Measurements from ENCODE around the gene NCOA3.

The NCOA3 gene

DNA sequence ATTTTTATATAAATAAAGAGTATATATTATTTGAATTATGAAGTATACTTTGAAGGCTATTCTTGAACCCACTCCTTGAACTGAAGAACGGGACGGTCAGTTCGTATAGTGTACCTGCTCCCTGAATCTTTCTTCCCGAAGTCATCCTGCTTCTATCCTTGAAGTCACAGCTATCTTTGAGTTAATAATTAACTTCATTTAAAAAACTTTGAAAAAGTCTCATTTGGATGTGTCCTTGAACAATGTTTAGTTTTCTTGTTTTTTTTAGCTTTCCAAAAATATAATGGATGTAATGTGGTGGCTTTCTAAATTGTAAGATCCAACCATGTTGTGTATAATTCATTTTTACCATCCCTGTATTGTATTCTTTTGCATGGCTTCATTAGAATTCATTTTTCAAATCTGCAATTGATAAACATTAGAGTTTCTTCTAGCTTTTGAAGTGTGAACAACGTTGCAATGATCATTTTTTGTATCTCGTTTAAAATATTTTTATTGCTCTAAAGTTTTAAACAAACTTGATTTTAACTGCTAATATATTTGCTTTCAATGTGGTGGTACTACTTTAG lies 94.4 kb downstream of the NCOA3 start:
- no peak for DNase-seq (ENCODE audit: extremely low spot score)
- no peak for TF ChIP-seq ELF4 (IDR thresholded peaks at IDR 0.05)
- no peak for TF ChIP-seq HDGF (IDR thresholded peaks at IDR 0.05; ENCODE audit: borderline replicate concordance)
- no peak for TF ChIP-seq CTBP1 (IDR thresholded peaks at IDR 0.05; ENCODE audit: borderline replicate concordance)
- TF ChIP-seq TARDBP (IDR thresholded peaks at IDR 0.05): no peak
- no peak for TF ChIP-seq ARNT (IDR thresholded peaks at IDR 0.05)
- no peak for TF ChIP-seq L3MBTL2 (conservative IDR thresholded peaks at IDR 0.05)
- TF ChIP-seq ZNF384 (IDR thresholded peaks at IDR 0.05): no peak
- TF ChIP-seq BHLHE40 (IDR thresholded peaks at IDR 0.05; ENCODE audit: borderline replicate concordance): no peak
- no peak for TF ChIP-seq FOXA1 (IDR thresholded peaks at IDR 0.05)
- TF ChIP-seq FOXM1 (IDR thresholded peaks at IDR 0.05; ENCODE audit: borderline replicate concordance): no peak
- TF ChIP-seq FOXK2 (IDR thresholded peaks at IDR 0.05): no peak
- TF ChIP-seq PKNOX1 (IDR thresholded peaks at IDR 0.05): no peak
- TF ChIP-seq LEF1 (IDR thresholded peaks at IDR 0.05; ENCODE audit: borderline replicate concordance): no peak
- no peak for TF ChIP-seq SUZ12 (IDR thresholded peaks at IDR 0.05)
- no peak for TF ChIP-seq NFRKB (IDR thresholded peaks at IDR 0.05)
- ChIA-PET POLR2A (no interaction called here), CTCF (no interaction called here)

- CTCF ChIA-PET: no interaction called here
- POLR2A ChIA-PET: no interaction called here
- no peak for TF ChIP-seq TARDBP (IDR thresholded peaks at IDR 0.05)
- no peak for TF ChIP-seq FOXA1 (IDR thresholded peaks at IDR 0.05)
- no peak for TF ChIP-seq L3MBTL2 (conservative IDR thresholded peaks at IDR 0.05)
- no peak for TF ChIP-seq SUZ12 (IDR thresholded peaks at IDR 0.05)
- DNase-seq (ENCODE audit: extremely low spot score): no peak
Observed at GRCh38 chr20:47597090-47597489, 95.4 kb downstream of the NCOA3 start.

GRCh38 chr20:47598911-47599744 lies 97.4 kb downstream of the NCOA3 start:
- TF ChIP-seq BHLHE40 (IDR thresholded peaks at IDR 0.05; ENCODE audit: borderline replicate concordance): no peak
- TF ChIP-seq L3MBTL2 (conservative IDR thresholded peaks at IDR 0.05): no peak
- TF ChIP-seq CTBP1 (IDR thresholded peaks at IDR 0.05; ENCODE audit: borderline replicate concordance): no peak
- no peak for TF ChIP-seq FOXA1 (IDR thresholded peaks at IDR 0.05)
- no peak for TF ChIP-seq FOXM1 (IDR thresholded peaks at IDR 0.05; ENCODE audit: borderline replicate concordance)
- no peak for TF ChIP-seq ZNF384 (IDR thresholded peaks at IDR 0.05)
- no peak for TF ChIP-seq SP1 (IDR thresholded peaks at IDR 0.05)
- TF ChIP-seq LEF1 (IDR thresholded peaks at IDR 0.05; ENCODE audit: borderline replicate concordance): no peak
- no peak for TF ChIP-seq ARNT (IDR thresholded peaks at IDR 0.05)
- DNase-seq (ENCODE audit: extremely low spot score): no peak
- CTCF ChIA-PET: interaction anchor here (0.9 kb wide), 1 partner anchor 65 kb away, joined by 3 read pairs; no protein-coding TSS in a partner anchor
- POLR2A ChIA-PET: no interaction called here

DNA sequence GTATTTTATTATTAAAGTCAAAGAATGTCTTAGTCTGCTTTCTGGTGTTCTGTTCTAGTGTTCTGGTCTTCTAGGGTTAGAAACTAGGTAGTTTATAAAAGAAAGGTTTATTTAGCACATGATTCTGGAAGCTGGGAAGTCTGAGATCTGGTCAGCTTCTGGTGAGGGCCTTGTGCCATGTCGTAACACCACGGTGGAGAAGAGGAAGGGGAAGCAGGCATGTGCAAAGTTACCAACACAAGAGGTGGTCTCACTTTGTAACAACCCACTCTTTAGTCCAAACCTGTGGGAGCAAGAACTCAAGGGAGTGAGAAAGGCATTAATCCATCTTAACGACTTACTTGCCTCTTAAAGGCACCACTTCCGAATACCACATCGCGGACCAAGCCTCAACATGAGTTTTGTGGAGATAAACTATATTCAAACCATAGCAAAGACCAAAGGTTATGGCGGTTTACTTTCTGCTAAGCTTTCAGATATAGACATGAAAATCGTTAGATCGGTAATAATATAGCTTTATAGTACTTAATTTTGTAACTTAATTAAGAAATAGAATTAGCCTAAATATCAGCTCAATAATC lies 99.4 kb downstream of the NCOA3 start:
- TF ChIP-seq BHLHE40 (IDR thresholded peaks at IDR 0.05; ENCODE audit: borderline replicate concordance) (no peak), SUZ12 (IDR thresholded peaks at IDR 0.05) (no peak), PKNOX1 (IDR thresholded peaks at IDR 0.05) (no peak), FOXK2 (IDR thresholded peaks at IDR 0.05) (no peak), FOXM1 (IDR thresholded peaks at IDR 0.05; ENCODE audit: borderline replicate concordance) (no peak), NFRKB (IDR thresholded peaks at IDR 0.05) (no peak), L3MBTL2 (conservative IDR thresholded peaks at IDR 0.05) (no peak), SP1 (IDR thresholded peaks at IDR 0.05) (no peak), TARDBP (IDR thresholded peaks at IDR 0.05) (no peak), FOXA1 (IDR thresholded peaks at IDR 0.05) (no peak), ELF4 (IDR thresholded peaks at IDR 0.05) (no peak), LEF1 (IDR thresholded peaks at IDR 0.05; ENCODE audit: borderline replicate concordance) (no peak), CTBP1 (IDR thresholded peaks at IDR 0.05; ENCODE audit: borderline replicate concordance) (no peak)
- POLR2A ChIA-PET: no interaction called here

DNA sequence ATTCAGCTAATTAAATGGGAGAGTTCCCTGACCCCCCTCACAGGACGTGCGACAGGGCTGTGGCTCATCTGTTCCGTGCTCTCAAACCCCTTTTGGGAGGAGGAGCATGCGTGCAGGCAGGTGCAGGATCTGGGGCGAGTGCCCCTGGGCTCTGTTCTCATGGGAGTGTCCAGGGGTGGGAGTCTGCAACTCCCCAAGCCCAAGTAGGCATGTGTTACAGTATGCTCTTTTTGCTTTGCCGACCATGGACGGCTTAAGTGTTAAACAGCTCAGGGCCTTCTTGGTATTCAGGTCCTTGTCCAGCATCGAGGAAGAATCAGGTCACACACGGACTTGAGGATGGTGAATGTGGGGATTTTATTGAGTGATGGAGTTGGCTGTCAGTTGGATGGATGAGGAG lies 101.6 kb downstream of the NCOA3 start:
- ChIA-PET CTCF (interaction anchor here (0.6 kb wide), 1 partner anchor 1611 kb away, joined by 3 read pairs; no protein-coding TSS in a partner anchor), POLR2A (no interaction called here)
- no peak for TF ChIP-seq FOXK2 (IDR thresholded peaks at IDR 0.05)
- no peak for TF ChIP-seq ELF4 (IDR thresholded peaks at IDR 0.05)
- TF ChIP-seq FOXM1 (IDR thresholded peaks at IDR 0.05; ENCODE audit: borderline replicate concordance): no peak
- TF ChIP-seq LEF1 (IDR thresholded peaks at IDR 0.05; ENCODE audit: borderline replicate concordance): no peak
- TF ChIP-seq HDGF (IDR thresholded peaks at IDR 0.05; ENCODE audit: borderline replicate concordance): no peak
- TF ChIP-seq SP1 (IDR thresholded peaks at IDR 0.05): no peak
- DNase-seq (ENCODE audit: extremely low spot score): no peak

More for the DNA sequence above, 99.4 kb downstream of the NCOA3 start:
- DNase-seq (ENCODE audit: extremely low spot score): no peak
- CTCF ChIA-PET: interaction anchor here (0.7 kb wide), 1 partner anchor 916 kb away, joined by 3 read pairs; no protein-coding TSS in a partner anchor

- POLR2A ChIA-PET: no interaction called here
- CTCF ChIA-PET: no interaction called here
- no peak for TF ChIP-seq FOXM1 (IDR thresholded peaks at IDR 0.05; ENCODE audit: borderline replicate concordance)
- no peak for TF ChIP-seq FOXA1 (IDR thresholded peaks at IDR 0.05)
- TF ChIP-seq FOXK2 (IDR thresholded peaks at IDR 0.05): no peak
- no peak for TF ChIP-seq LEF1 (IDR thresholded peaks at IDR 0.05; ENCODE audit: borderline replicate concordance)
- no peak for TF ChIP-seq ELF4 (IDR thresholded peaks at IDR 0.05)
- TF ChIP-seq SUZ12 (IDR thresholded peaks at IDR 0.05): no peak
- TF ChIP-seq ARNT (IDR thresholded peaks at IDR 0.05): no peak
- TF ChIP-seq CTBP1 (IDR thresholded peaks at IDR 0.05; ENCODE audit: borderline replicate concordance): no peak
- no peak for TF ChIP-seq BHLHE40 (IDR thresholded peaks at IDR 0.05; ENCODE audit: borderline replicate concordance)
- no peak for TF ChIP-seq ZNF384 (IDR thresholded peaks at IDR 0.05)
- no peak for TF ChIP-seq SP1 (IDR thresholded peaks at IDR 0.05)
- TF ChIP-seq HDGF (IDR thresholded peaks at IDR 0.05; ENCODE audit: borderline replicate concordance): no peak
- no peak for TF ChIP-seq PKNOX1 (IDR thresholded peaks at IDR 0.05)
- TF ChIP-seq TARDBP (IDR thresholded peaks at IDR 0.05): no peak
- TF ChIP-seq NFRKB (IDR thresholded peaks at IDR 0.05): no peak
- TF ChIP-seq L3MBTL2 (conservative IDR thresholded peaks at IDR 0.05): no peak
- DNase-seq (ENCODE audit: extremely low spot score): no peak
Observed at GRCh38 chr20:47605673-47606413, 104.2 kb downstream of the NCOA3 start.
